GM19193 (cell line): ENCODE data around the gene PIK3IP1.

Source experiments
- POLR2A ChIP-seq: IDR thresholded peaks from 4 replicates; pipeline ENCODE4 v1.6.1; 2011; ENCODE audit not compliant: insufficient read depth, insufficient read length; ENCODE audit errors: extremely low read depth

Gene PIK3IP1

DNA sequence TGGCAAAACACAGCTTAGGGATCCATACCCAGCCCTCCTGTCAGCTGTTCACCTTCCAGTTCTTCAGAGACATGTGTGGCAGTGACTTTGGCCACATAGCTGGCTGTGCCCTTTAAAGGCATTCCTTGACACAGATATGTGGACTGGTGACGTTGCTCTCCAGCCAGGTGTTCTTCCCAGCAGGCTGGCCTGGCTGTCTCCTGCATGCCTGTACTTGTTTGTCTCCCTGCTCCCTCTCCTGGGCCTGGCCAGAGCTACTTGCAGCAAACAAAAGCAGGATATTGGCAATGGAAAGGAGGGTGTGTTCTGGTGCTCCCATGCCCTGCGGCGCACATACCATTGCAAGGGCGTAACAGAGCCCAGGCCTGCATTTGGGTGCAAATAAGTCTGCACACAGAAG is 38.3 kb downstream of the PIK3IP1 start:
- TF ChIP-seq POLR2A = no peak

GRCh38 chr22:31250740-31251600 is 41.3 kb downstream of the PIK3IP1 start:
- TF ChIP-seq POLR2A = no peak

GRCh38 chr22:31248965-31249958 is 43.0 kb downstream of the PIK3IP1 start:
- TF ChIP-seq POLR2A = no peak

DNA sequence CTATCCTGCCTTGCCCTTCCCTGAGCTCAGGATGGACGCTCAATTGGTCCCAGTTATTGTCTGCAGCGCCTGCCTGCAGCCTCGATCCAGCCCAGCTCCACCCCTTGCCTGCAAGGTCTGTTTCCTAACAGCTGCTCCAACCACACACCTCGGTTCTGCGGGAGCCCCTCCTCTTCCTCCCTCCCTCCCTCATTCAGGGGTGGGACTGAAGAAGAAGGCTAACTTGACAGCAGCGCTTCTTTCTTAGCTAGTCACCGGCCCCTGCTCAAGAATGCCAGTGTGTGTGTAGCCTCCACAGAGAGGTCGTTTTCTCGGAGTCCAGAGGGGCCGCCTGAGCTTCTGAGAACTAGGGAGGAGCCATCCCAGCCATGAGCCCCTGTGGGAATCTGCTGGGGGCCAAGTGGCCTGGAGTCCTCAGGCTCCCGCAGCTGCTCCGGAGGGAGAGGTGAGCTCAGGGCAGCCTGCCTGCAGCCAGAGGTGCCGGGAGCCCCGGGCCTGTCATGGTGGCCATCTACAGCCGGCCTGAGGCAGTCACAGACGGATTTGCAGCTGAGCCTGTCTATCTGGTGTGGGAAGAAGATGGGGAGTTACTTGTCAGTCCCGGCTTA is 44.0 kb downstream of the PIK3IP1 start:
- no peak for TF ChIP-seq POLR2A

- TF ChIP-seq POLR2A = no peak
Measured at GRCh38 chr22:31247726-31248125, 44.6 kb downstream of the PIK3IP1 start.

GRCh38 chr22:31246687-31247086 is 45.6 kb downstream of the PIK3IP1 start:
- no peak for TF ChIP-seq POLR2A

GRCh38 chr22:31244943-31245451 is 47.3 kb downstream of the PIK3IP1 start:
- no peak for TF ChIP-seq POLR2A

- no peak for TF ChIP-seq POLR2A
Measured at GRCh38 chr22:31244046-31244942, 48.0 kb downstream of the PIK3IP1 start.

DNA sequence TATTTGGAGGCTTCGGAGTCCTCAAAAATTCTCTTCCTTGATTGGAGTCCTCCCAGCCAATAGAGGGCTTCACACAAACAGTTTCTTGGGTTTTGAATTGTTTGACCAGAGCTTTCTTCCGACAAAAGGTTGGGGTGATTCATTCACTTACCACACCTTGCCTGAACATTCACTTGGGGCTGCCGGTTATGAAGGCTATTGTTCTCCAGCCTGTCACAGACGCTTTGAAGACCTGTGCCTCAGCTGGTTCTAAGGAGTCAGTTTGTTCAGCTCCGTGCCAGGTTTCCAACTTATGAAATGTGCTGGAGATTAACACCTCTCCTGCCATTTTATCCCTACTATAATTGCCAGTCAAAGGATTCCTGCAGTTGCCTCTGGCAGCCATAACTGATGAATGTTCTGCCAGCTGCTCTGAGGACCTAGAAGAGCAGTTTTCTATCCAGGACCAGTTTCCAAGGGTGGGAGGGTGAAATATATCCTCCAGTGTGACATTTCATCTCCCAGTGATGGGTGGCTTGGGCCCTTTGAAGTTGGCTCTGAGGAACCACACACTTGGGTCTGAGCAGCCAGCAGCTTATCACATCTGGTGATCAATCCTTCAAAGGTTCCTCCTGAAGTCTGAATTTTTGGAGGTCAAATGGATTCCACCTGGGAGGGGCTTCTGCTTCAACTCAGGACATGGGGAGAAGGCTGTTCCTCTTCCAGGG is 48.8 kb downstream of the PIK3IP1 start:
- TF ChIP-seq POLR2A = no peak

DNA sequence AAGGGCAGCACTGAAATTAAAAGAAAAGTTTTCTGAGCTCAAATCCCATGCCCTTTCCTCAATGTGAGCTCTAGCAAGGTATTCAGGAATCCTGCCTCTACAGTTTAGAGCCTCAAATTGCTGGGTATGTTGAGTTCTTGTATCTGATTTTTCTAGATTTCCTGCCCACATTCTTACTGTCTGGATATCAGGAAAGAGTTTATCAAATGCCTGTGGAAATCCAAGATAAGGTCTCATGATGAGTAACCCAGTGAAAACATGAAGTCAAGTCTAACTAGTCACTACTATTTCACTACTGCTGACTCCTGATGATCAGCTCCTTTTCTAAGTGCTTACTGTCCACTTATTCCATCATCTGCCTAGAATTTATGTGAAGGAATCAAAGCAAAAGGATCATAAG is 50.4 kb downstream of the PIK3IP1 start:
- TF ChIP-seq POLR2A = no peak

GRCh38 chr22:31241200-31241599 is 51.1 kb downstream of the PIK3IP1 start:
- TF ChIP-seq POLR2A = no peak

GRCh38 chr22:31239771-31240370 is 52.4 kb downstream of the PIK3IP1 start:
- TF ChIP-seq POLR2A = no peak

- TF ChIP-seq POLR2A = no peak
Measured at GRCh38 chr22:31238057-31238456, 54.2 kb downstream of the PIK3IP1 start.
